HCT116 (cell line): Measurements from ENCODE around the gene PAGE4.

ENCODE experiments used
- CTCF ChIP-seq, 3 experiments: fragments of 200-600 bp in 1 of 3; sonication (generic) in 1 of 3; IDR thresholded peaks in 2 of 3; conservative IDR thresholded peaks in 1 of 3; 2 replicates each; pipeline ENCODE4 v1.5.1; 2012 to 2017; ENCODE audit warnings: low read depth in 2 of 3, low read length in 2 of 3, antibody characterized with exemption in 1 of 3, borderline replicate concordance in 1 of 3, control low read depth in 1 of 3, mild to moderate bottlenecking in 1 of 3, mixed read lengths in 1 of 3, mixed run types in 1 of 3, moderate library complexity in 1 of 3; ENCODE audit not compliant: insufficient read depth in 1 of 3
- EGR1 ChIP-seq: IDR thresholded peaks from 2 replicates; pipeline ENCODE4 v1.6.1; 2012; ENCODE audit warnings: low read depth
- EZH2 ChIP-seq: fragments of 200-600 bp; sonication (generic); IDR thresholded peaks from 2 replicates; pipeline ENCODE4 v1.6.1; 2017; ENCODE audit warnings: antibody characterized with exemption, mixed run types
- POLR2A ChIP-seq: IDR thresholded peaks from 2 replicates; pipeline ENCODE4 v1.7.0; 2011; ENCODE audit warnings: borderline replicate concordance; ENCODE audit not compliant: insufficient read depth, insufficient read length; ENCODE audit errors: extremely low read depth
- RAD21 ChIP-seq: IDR thresholded peaks from 2 replicates; pipeline ENCODE4 v1.6.1; 2012; ENCODE audit warnings: low read depth, mild to moderate bottlenecking
- REST ChIP-seq: IDR thresholded peaks from 2 replicates; pipeline ENCODE4 v1.6.1; 2012; ENCODE audit warnings: low read depth
- SIN3A ChIP-seq: IDR thresholded peaks from 2 replicates; pipeline ENCODE4 v1.6.1; 2012; ENCODE audit warnings: low read depth
- SP1 ChIP-seq: IDR thresholded peaks from 2 replicates; pipeline ENCODE4 v1.6.1; 2012; ENCODE audit warnings: low read depth
- TCF7L2 ChIP-seq: IDR thresholded peaks from 2 replicates; pipeline ENCODE4 v1.7.0; 2011; ENCODE audit warnings: borderline replicate concordance, inconsistent platforms; ENCODE audit not compliant: insufficient read depth, insufficient read length; ENCODE audit errors: extremely low read depth
- ZBTB33 ChIP-seq: IDR thresholded peaks from 2 replicates; pipeline ENCODE4 v1.6.1; 2011; ENCODE audit warnings: mild to moderate bottlenecking, low read length, moderate library complexity; ENCODE audit not compliant: insufficient replicate concordance; ENCODE audit errors: extremely low read depth
- ZNF274 ChIP-seq: fragments of 200-500 bp; sonication (Bioruptor generic); IDR thresholded peaks from 2 replicates; pipeline ENCODE4 v1.6.1; 2014; ENCODE audit warnings: mild to moderate bottlenecking, low read depth, low read length, inconsistent platforms

- TF ChIP-seq EZH2 (no peak), POLR2A (no peak), TCF7L2 (no peak), ZNF274 (no peak), EGR1 (no peak), CTCF (IDR thresholded peaks at IDR 0.05 in 2 of 3, conservative IDR thresholded peaks at IDR 0.05 in 1 of 3; ENCODE audit: borderline replicate concordance in 1 of 3, insufficient read depth in 1 of 3, low read depth in 2 of 3, low read length in 2 of 3) (no peak), SIN3A (no peak), ZBTB33 (no peak), RAD21 (no peak), SP1 (no peak), REST (no peak)
These were observed 31.9 kb downstream of the PAGE4 start for GRCh38 chrX:49860867-49861535.
